ENCODE results near the gene SCARB2. TPM values are rescaled to one million over a fixed set of nuclear protein-coding genes. Genes with fewer than 3 reads are reported as not detected.

Gene SCARB2
- total RNA-seq, 2 donors from 2014 or later = 74.5 to 167 TPM

GRCh38 chr4:76160355-76160754 lies 53.3 kb downstream of the SCARB2 start:
- no peak for DNase-seq
- TF ChIP-seq POLR2A (IDR thresholded peaks at IDR 0.05) = no peak
- no peak for TF ChIP-seq CTCF (IDR thresholded peaks at IDR 0.05)
- peaks cover 14% of the 10 kb centered on the region for H3K4me1 ChIP-seq
- H3K9me3 ChIP-seq = no peaks in the 10 kb centered on the region
- intact Hi-C loops (cut with DNase I) = no loop called here
- H3K36me3 ChIP-seq (replicated peaks in 1 of 2; ENCODE audit: insufficient read depth in 1 of 2, low read depth in 2 of 2) = peaks cover 14 to 25% of the 10 kb centered on the region in 2 donors
- H3K27me3 ChIP-seq = no peaks in the 10 kb centered on the region
- H3K27ac ChIP-seq = no peak overlapping the region
- no peak overlapping the region for H3K4me3 ChIP-seq
- WGBS, 2 donors = 7 to 37% methylated on average over 2 of the region's 2 CpGs
- ATAC-seq = no peak

GRCh38 chr4:76156635-76157034 lies 57.0 kb downstream of the SCARB2 start:
- intact Hi-C loops (cut with DNase I) = no loop called here
- peak overlapping the region in 1 of 4 donors; percentile 13 for H3K27ac ChIP-seq
- H3K4me3 ChIP-seq = no peak overlapping the region
- no peak for TF ChIP-seq POLR2A (IDR thresholded peaks at IDR 0.05)
- no peak for TF ChIP-seq CTCF (IDR thresholded peaks at IDR 0.05)
- peaks cover 14% of the 10 kb centered on the region for H3K4me1 ChIP-seq
- ATAC-seq (no peak), DNase-seq (no peak)
- no peaks in the 10 kb centered on the region for H3K27me3 ChIP-seq
- H3K9me3 ChIP-seq = no peaks in the 10 kb centered on the region
- H3K36me3 ChIP-seq (replicated peaks in 1 of 2; ENCODE audit: insufficient read depth in 1 of 2, low read depth in 2 of 2) = peaks cover 5 to 8% of the 10 kb centered on the region in 2 donors
- WGBS, 2 donors = 4 to 11% methylated on average over 2 of the region's 2 CpGs

GRCh38 chr4:76155979-76156378 lies 57.6 kb downstream of the SCARB2 start:
- intact Hi-C loops (cut with DNase I) = no loop called here
- TF ChIP-seq POLR2A (IDR thresholded peaks at IDR 0.05) (no peak), CTCF (IDR thresholded peaks at IDR 0.05) (no peak)
- no peak overlapping the region for H3K4me3 ChIP-seq
- peaks cover 2 to 5% of the 10 kb centered on the region in 2 donors for H3K36me3 ChIP-seq (replicated peaks in 1 of 2; ENCODE audit: insufficient read depth in 1 of 2, low read depth in 2 of 2)
- H3K27ac ChIP-seq = peak overlapping the region in 1 of 4 donors; percentile 13
- ATAC-seq = no peak
- no peak for DNase-seq
- WGBS, 2 donors = 52 to 76% methylated on average over 3 of the region's 3 CpGs
- no peaks in the 10 kb centered on the region for H3K27me3 ChIP-seq
- no peaks in the 10 kb centered on the region for H3K9me3 ChIP-seq
- peaks cover 14% of the 10 kb centered on the region for H3K4me1 ChIP-seq

GRCh38 chr4:76153356-76153755 lies 60.3 kb downstream of the SCARB2 start:
- no peak for DNase-seq
- H3K36me3 ChIP-seq (replicated peaks in 1 of 2; ENCODE audit: insufficient read depth in 1 of 2, low read depth in 2 of 2) = no peaks in the 10 kb centered on the region
- no peaks in the 10 kb centered on the region for H3K27me3 ChIP-seq
- H3K4me3 ChIP-seq = no peak overlapping the region
- intact Hi-C loops (cut with DNase I) = no loop called here
- WGBS, 2 donors = 47 to 65% methylated on average over 2 of the region's 2 CpGs
- no peaks in the 10 kb centered on the region for H3K9me3 ChIP-seq
- no peak overlapping the region for H3K27ac ChIP-seq
- H3K4me1 ChIP-seq = peaks cover 23% of the 10 kb centered on the region
- TF ChIP-seq POLR2A (IDR thresholded peaks at IDR 0.05) = no peak
- no peak for TF ChIP-seq CTCF (IDR thresholded peaks at IDR 0.05)
- ATAC-seq = no peak

GRCh38 chr4:76148142-76148865 lies 65.3 kb downstream of the SCARB2 start, which contains the start of gene NUP54:
Gene NUP54 (minus strand): TSS chr4:76148397. CDS start chr4:76148374, 23 bp downstream.
- 0 to 1% methylated on average over 29 to 46 of the region's 47 CpGs for WGBS, 2 donors
- H3K4me3 ChIP-seq = peak within 1 kb of the TSS; percentile 55 to 86
- peak; percentile 93 to 96 (median 94) for DNase-seq
- no peaks in the 10 kb centered on the region for H3K27me3 ChIP-seq
- peak within 1 kb of the TSS; percentile 84 to 94 (median 89) for H3K27ac ChIP-seq
- ATAC-seq = peak; percentile 99
- H3K9me3 ChIP-seq = no peaks in the 10 kb centered on the region
- TF ChIP-seq CTCF (IDR thresholded peaks at IDR 0.05) (peak in 1 of 7 experiments; percentile 6), POLR2A (IDR thresholded peaks at IDR 0.05) (peak; percentile 76 to 95 (median 94))
- intact Hi-C loops (cut with DNase I) = no loop called here
- peaks cover 31% of the 10 kb centered on the region for H3K4me1 ChIP-seq
- H3K36me3 ChIP-seq (replicated peaks in 1 of 2; ENCODE audit: insufficient read depth in 1 of 2, low read depth in 2 of 2) = no peaks in the 10 kb centered on the region
